Naive thymus-derived CD8-positive, alpha-beta T cell (primary cell): ENCODE results near the gene SCLT1. TPM values are rescaled to one million over a fixed set of nuclear protein-coding genes. Genes with fewer than 3 reads are reported as not detected.

Experiments used
- ATAC-seq, 2 donors: fragments of 150-1000 bp; cut with Tn5 transposase in 1 of 2; sonication (Bioruptor Pico), chemical (Tn5 transposase) in 1 of 2; 1 replicate in 1 of 2; 2 replicates in 1 of 2; pipeline ENCODE4 v1.10.0; 2021; ENCODE audit warnings: mild to moderate bottlenecking in 2 of 2, moderate library complexity in 2 of 2
- POLR2A ChIA-PET: fragments of 350-600 bp; sonication (Branson Sonifier 250); formaldehyde crosslinking; loops from one replicate; lab custom pipeline; 2021; ENCODE audit warnings: antibody characterized with exemption; lab: Charles Lee
- DNase-seq, 10 donors: peaks; one replicate each; pipeline versions ENCODE4 v3.0.0 to v3.0.0-alpha.2; 2020 to 2022
- H3K27ac Mint-ChIP-seq, 10 donors: one replicate each; pipeline ENCODE4 v1.8.0; 2020 to 2022; ENCODE audit warnings: mild to moderate bottlenecking in 10 of 10, mixed read lengths in 10 of 10, moderate library complexity in 4 of 10, inconsistent platforms in 1 of 10
- H3K27me3 Mint-ChIP-seq, 5 donors: one replicate each; pipeline ENCODE4 v1.8.0; 2021 to 2022; ENCODE audit warnings: mixed read lengths in 5 of 5
- H3K36me3 Mint-ChIP-seq, 3 donors: one replicate each; pipeline ENCODE4 v1.8.0; 2020 to 2022; ENCODE audit warnings: mixed read lengths in 3 of 3, mild to moderate bottlenecking in 2 of 3, inconsistent platforms in 1 of 3
- H3K4me1 Mint-ChIP-seq, 4 donors: one replicate each; pipeline ENCODE4 v1.8.0; 2021 to 2022; ENCODE audit warnings: mixed read lengths in 4 of 4
- H3K4me3 Mint-ChIP-seq, 10 donors: one replicate each; pipeline ENCODE4 v1.8.0; 2020 to 2022; ENCODE audit warnings: mild to moderate bottlenecking in 10 of 10, mixed read lengths in 10 of 10, moderate library complexity in 6 of 10, inconsistent platforms in 1 of 10
- H3K9me3 Mint-ChIP-seq, 9 donors: one replicate each; pipeline ENCODE4 v1.8.0; 2020 to 2022; ENCODE audit warnings: mixed read lengths in 9 of 9, mild to moderate bottlenecking in 3 of 9, inconsistent platforms in 1 of 9, moderate library complexity in 1 of 9
- polyA plus RNA-seq, 3 donors: library from polyadenylated mRNA; unstranded; fragments of 300-500 nt; fragmentation: Illumina TruSeq; gene quantifications; one replicate each; pipeline ENCODE4 v1.2.3, GENCODE V29; 2021
- total RNA-seq, 8 experiments: library from RNA in 2 of 8; stranded (reverse) in 2 of 8; gene quantifications; one replicate each; pipeline ENCODE4 v1.2.3 and lab custom pipeline; 2021 to 2026

Gene SCLT1
- total and polyA plus RNA-seq, 5 experiments from 2014 or later = 5.3 to 22.1 (median 7.2) TPM

DNA sequence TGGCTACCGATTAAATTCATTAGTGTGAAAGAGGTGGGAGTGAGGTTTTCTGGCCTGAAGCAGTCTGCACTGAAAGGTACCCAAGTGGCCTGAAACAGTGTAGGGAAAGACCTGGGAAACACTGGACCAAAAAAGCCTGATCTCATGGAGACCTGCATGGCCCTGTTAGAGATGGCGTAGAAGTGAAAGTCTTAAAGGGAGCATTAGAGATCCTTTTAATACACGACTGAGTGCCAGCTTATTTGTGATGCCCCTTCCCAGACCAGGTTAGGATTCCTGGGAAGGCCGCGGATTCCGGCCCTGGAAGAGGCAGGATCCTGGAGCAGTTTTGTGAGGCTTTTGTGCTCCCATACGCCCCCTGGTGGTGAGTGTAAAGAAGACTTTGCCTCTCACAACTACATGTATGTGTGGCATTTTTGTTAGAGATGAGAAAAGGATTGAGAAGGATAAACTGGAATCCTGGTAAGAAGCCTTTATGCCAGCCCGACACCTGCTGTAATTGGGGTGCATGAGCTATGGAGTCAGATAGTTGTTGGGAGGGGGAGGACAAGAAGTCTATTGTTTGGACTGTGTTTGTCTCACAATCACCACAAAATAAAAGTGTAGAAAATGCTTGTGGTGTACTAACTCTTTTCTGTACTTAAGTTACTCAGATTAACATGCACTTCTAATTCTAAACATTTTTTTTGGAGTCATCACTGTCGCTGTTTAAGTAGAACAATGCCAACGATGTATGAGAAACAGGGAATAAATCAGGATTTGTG lies 229.8 kb downstream of the SCLT1 start:
- Mint-ChIP-seq H3K27ac (peak overlapping the region; percentile 38 to 94 (median 74)), H3K4me1 (peaks cover 24 to 42% (median 30%) of the 10 kb centered on the region in 4 donors), H3K4me3 (peak overlapping the region in 3 of 10 donors; percentile 15 to 55 (median 22)), H3K36me3 (peaks cover 9 to 86% (median 13%) of the 10 kb centered on the region in 3 donors), H3K27me3 (no peaks in the 10 kb centered on the region), H3K9me3 (no peaks in the 10 kb centered on the region)
- peak; percentile 46 to 57 for ATAC-seq
- DNase-seq = peak; percentile 35 to 75 (median 62)
- POLR2A ChIA-PET = no interaction called here

GRCh38 chr4:128862608-128863311 lies 230.6 kb downstream of the SCLT1 start:
- H3K36me3 Mint-ChIP-seq = peaks cover 9 to 85% (median 17%) of the 10 kb centered on the region in 3 donors
- H3K27ac Mint-ChIP-seq = peak overlapping the region; percentile 70 to 94 (median 80)
- H3K4me1 Mint-ChIP-seq = peaks cover 26 to 43% (median 30%) of the 10 kb centered on the region in 4 donors
- POLR2A ChIA-PET = interaction anchor here (0.9 to 1.3 kb wide), 2 partner anchors 49 to 51 kb away, joined by 5 to 10 read pairs; no protein-coding TSS in a partner anchor
- ATAC-seq (peak; percentile 59 to 82), DNase-seq (peak in 4 of 10 donors; percentile 7 to 26 (median 18))
- H3K9me3 Mint-ChIP-seq = no peaks in the 10 kb centered on the region
- peak overlapping the region in 5 of 10 donors; percentile 15 to 60 (median 22) for H3K4me3 Mint-ChIP-seq
- H3K27me3 Mint-ChIP-seq = no peaks in the 10 kb centered on the region

GRCh38 chr4:128861856-128862518 lies 231.4 kb downstream of the SCLT1 start:
- peaks cover 9 to 88% (median 23%) of the 10 kb centered on the region in 3 donors for H3K36me3 Mint-ChIP-seq
- ATAC-seq (peak; percentile 27 to 37), DNase-seq (peak in 3 of 10 donors; percentile 14 to 22 (median 19))
- H3K4me1 Mint-ChIP-seq = peaks cover 26 to 45% (median 31%) of the 10 kb centered on the region in 4 donors
- H3K4me3 Mint-ChIP-seq = peak overlapping the region in 8 of 10 donors; percentile 3 to 67 (median 26)
- peak overlapping the region; percentile 53 to 91 (median 77) for H3K27ac Mint-ChIP-seq
- H3K27me3 Mint-ChIP-seq = no peaks in the 10 kb centered on the region
- POLR2A ChIA-PET = interaction anchor here (0.9 to 1.3 kb wide), 2 partner anchors 48 to 50 kb away, joined by 5 to 10 read pairs; no protein-coding TSS in a partner anchor
- H3K9me3 Mint-ChIP-seq = no peaks in the 10 kb centered on the region

DNA sequence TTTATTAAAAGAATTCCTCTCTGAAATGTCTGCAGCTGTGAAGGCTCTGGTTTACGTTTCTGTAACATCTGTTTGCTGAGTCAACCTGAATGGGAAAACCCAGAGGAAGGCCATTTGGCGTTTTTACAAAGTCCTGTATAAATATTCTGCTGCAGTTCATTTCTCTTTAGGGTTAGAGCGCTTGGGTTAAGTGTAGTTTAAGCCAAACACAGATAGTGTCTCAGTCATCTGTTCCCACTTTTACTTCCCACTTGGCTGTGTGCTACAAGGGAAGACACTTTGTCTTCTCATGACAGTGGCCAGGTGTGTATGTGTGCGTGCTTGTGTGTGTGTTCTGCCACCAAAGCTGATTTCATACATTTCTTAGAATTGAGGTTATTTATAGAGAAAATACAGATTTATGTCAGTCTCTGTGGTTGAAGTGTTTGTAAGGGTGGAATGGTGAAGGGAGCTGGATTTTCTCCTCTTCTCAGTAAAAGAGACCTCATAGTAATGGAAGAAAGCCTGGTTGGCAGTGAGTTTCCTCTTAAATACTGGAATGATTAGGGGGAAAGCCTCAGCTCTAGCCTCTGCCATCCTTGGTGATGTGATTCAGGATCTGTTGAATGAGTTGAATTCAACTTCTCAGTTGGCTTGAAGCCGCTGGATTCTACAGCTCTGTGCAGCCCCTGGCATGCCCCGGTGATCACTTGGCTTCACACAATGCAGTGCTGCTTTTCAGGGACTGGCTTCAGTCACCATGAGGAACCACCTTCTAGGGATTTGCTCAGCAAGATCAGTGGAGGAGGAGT lies 233.3 kb downstream of the SCLT1 start:
- peaks cover 23 to 44% (median 32%) of the 10 kb centered on the region in 4 donors for H3K4me1 Mint-ChIP-seq
- H3K9me3 Mint-ChIP-seq = no peaks in the 10 kb centered on the region
- no peaks in the 10 kb centered on the region for H3K27me3 Mint-ChIP-seq
- H3K36me3 Mint-ChIP-seq = peaks cover 9 to 90% (median 26%) of the 10 kb centered on the region in 3 donors
- POLR2A ChIA-PET = no interaction called here
- DNase-seq (no peak), ATAC-seq (no peak)
- H3K4me3 Mint-ChIP-seq = no peak overlapping the region
- peak overlapping the region in 5 of 10 donors; percentile 19 to 89 (median 58) for H3K27ac Mint-ChIP-seq

DNA sequence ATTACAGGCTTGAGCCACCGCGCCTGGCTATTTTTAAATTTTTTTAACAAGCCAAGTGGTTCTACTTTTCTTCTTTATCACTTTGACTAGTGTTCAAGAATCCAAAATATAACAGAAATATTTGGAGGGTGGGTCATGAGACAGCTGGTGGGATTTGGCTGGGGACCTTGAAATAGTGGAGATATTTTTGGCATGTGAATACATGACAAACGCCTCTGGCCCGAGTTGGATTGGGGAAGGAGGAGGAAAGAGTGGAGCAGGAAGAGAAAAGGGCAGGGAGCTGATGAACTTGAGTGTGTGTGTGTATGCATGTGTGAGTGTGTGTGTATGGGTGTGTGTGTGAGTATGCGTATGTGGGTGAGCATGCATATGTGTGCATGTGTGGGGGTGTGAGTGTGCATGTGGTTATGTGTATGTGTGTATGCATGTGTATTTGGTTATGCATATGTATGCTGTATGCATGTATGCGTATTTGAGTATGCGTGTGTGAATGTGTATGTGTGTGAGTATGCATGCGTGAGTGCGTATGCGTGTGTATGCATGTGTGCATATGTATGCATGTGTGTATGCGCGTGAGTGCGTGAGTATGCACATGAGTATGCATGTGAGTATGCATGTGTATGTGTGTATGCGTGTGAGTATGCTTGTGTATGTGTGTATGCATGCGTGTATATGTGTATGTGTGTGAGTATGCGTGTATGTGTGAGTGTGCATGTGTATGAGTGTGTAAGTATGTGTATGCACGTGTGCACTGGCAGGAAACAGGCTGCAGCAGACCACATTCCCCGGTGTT lies 234.3 kb downstream of the SCLT1 start:
- Mint-ChIP-seq H3K27me3 (no peaks in the 10 kb centered on the region), H3K36me3 (peaks cover 9 to 91% (median 26%) of the 10 kb centered on the region in 3 donors), H3K9me3 (no peaks in the 10 kb centered on the region), H3K4me3 (no peak overlapping the region), H3K4me1 (peaks cover 27 to 54% (median 43%) of the 10 kb centered on the region in 4 donors), H3K27ac (peak overlapping the region in 7 of 10 donors; percentile 47 to 89 (median 61))
- DNase-seq = no peak
- POLR2A ChIA-PET = interaction anchor here (0.6 kb wide), 1 partner anchor 66 kb away, joined by 3 read pairs; no protein-coding TSS in a partner anchor
- ATAC-seq = no peak

DNA sequence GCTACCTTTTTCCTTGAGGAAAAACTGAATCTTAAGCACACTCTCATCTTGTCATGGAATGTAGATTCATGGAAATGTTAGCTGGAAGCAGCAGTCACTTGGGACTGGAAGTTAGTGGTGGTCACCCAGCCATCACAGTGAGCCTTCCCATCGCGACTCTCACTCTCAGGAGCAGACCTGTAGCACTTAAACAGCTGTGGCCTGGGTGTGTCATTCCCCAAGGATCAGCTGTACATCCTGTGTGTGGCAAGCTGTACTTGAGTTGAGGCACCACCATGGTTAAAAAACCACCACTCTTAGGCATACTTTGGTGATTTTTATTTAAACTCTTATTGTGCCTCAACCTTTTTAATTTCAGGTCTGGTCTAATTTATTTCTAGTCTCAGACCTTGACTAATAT lies 237.1 kb downstream of the SCLT1 start:
- H3K27me3 Mint-ChIP-seq = no peaks in the 10 kb centered on the region
- peak overlapping the region in 3 of 10 donors; percentile 28 to 58 (median 53) for H3K27ac Mint-ChIP-seq
- H3K9me3 Mint-ChIP-seq = no peaks in the 10 kb centered on the region
- H3K36me3 Mint-ChIP-seq = peaks cover 4 to 93% (median 22%) of the 10 kb centered on the region in 3 donors
- no peak for ATAC-seq
- DNase-seq = no peak
- no peak overlapping the region for H3K4me3 Mint-ChIP-seq
- H3K4me1 Mint-ChIP-seq = peaks cover 21 to 45% (median 29%) of the 10 kb centered on the region in 4 donors
- POLR2A ChIA-PET = interaction anchor here (1.0 to 1.3 kb wide), 2 partner anchors 11 to 45 kb away, joined by 3 read pairs; no protein-coding TSS in a partner anchor

GRCh38 chr4:128855621-128856020 lies 237.7 kb downstream of the SCLT1 start:
- H3K27me3 Mint-ChIP-seq = no peaks in the 10 kb centered on the region
- H3K4me1 Mint-ChIP-seq = peaks cover 19 to 40% (median 26%) of the 10 kb centered on the region in 4 donors
- ATAC-seq (no peak), DNase-seq (no peak)
- peak overlapping the region in 4 of 10 donors; percentile 6 to 93 (median 66) for H3K27ac Mint-ChIP-seq
- POLR2A ChIA-PET = interaction anchor here (1.3 kb wide), 1 partner anchor 10 kb away, joined by 3 read pairs; no protein-coding TSS in a partner anchor
- peaks cover 4 to 93% (median 18%) of the 10 kb centered on the region in 3 donors for H3K36me3 Mint-ChIP-seq
- H3K9me3 Mint-ChIP-seq = no peaks in the 10 kb centered on the region
- no peak overlapping the region for H3K4me3 Mint-ChIP-seq

GRCh38 chr4:128854433-128854832 lies 238.9 kb downstream of the SCLT1 start:
- ATAC-seq = peak; percentile 95 to 99
- H3K36me3 Mint-ChIP-seq = peaks cover 0 to 93% (median 23%) of the 10 kb centered on the region in 3 donors

GRCh38 chr4:128853741-128854140 lies 239.6 kb downstream of the SCLT1 start:
- Mint-ChIP-seq H3K4me1 (peaks cover 22 to 31% (median 24%) of the 10 kb centered on the region in 4 donors), H3K4me3 (peak overlapping the region in 5 of 10 donors; percentile 20 to 65 (median 53)), H3K27ac (peak overlapping the region; percentile 79 to 93 (median 90)), H3K36me3 (peaks cover 0 to 93% (median 21%) of the 10 kb centered on the region in 3 donors), H3K9me3 (no peaks in the 10 kb centered on the region), H3K27me3 (no peaks in the 10 kb centered on the region)
- ATAC-seq (no peak), DNase-seq (no peak)
- POLR2A ChIA-PET = interaction anchor here (1.1 to 1.6 kb wide), 2 partner anchors 42 to 44 kb away, joined by 6 to 7 read pairs; partner anchors contain the start of gene JADE1

More at GRCh38 chr4:128854433-128854832, 238.9 kb downstream of the SCLT1 start:
- H3K4me3 Mint-ChIP-seq = peak overlapping the region in 8 of 10 donors; percentile 11 to 78 (median 54)
- POLR2A ChIA-PET = interaction anchor here (0.5 to 1.6 kb wide), 3 partner anchors 29 to 45 kb away, joined by 6 to 7 read pairs (median 6); partner anchors contain the start of gene JADE1
- no peaks in the 10 kb centered on the region for H3K9me3 Mint-ChIP-seq
- peak in 6 of 10 donors; percentile 5 to 64 (median 50) for DNase-seq
- no peaks in the 10 kb centered on the region for H3K27me3 Mint-ChIP-seq
- H3K4me1 Mint-ChIP-seq = peaks cover 24 to 36% (median 24%) of the 10 kb centered on the region in 4 donors
- peak overlapping the region; percentile 79 to 93 (median 90) for H3K27ac Mint-ChIP-seq

DNA sequence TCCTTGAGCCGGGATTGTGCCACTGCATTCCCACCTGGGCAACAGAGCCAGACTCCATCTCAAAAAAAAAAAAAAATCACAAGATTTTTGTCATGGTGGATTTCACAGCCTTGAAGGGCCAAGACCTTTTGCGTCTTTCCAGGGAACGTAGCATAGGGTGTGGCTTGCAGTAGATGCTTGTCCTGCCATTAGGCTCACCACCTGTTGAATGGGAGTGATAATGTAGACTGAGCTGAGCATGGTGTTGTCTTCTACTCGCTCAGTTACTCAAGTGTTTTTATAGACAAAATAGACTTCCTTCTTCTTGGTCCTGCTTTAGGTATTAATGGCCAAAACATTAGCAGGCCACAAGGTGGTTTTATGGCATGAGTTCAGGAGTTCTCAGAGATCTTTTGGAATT lies 243.1 kb downstream of the SCLT1 start:
- Mint-ChIP-seq H3K27me3 (no peaks in the 10 kb centered on the region), H3K9me3 (no peaks in the 10 kb centered on the region), H3K4me1 (peaks cover 22 to 33% (median 25%) of the 10 kb centered on the region in 4 donors), H3K36me3 (peaks cover 0 to 96% (median 15%) of the 10 kb centered on the region in 3 donors), H3K4me3 (no peak overlapping the region), H3K27ac (peak overlapping the region in 3 of 10 donors; percentile 5 to 70 (median 15))
- ATAC-seq (no peak), DNase-seq (no peak)
- POLR2A ChIA-PET = no interaction called here
